HCT116 (cell line): ENCODE measurements around the gene PPP1CC. TPM values are rescaled to one million over a fixed set of nuclear protein-coding genes. Genes with fewer than 3 reads are reported as not detected.

Experiments
- ATAC-seq: fragments of 200-7000 bp; cut with Tn5 transposase; 2 replicates; pipeline ENCODE4 v1.9.1; 2020; ENCODE audit warnings: mild to moderate bottlenecking, moderate library complexity
- BruUV-seq: library from RNA; stranded (reverse); fragments of 400-500 nt; replicated peaks from 2 replicates; lab custom pipeline; 2021; lab: Mats Ljungman, UMichigan
- CTCF ChIA-PET: fragments of 300-600 bp; sonication (Branson Sonifier 250); formaldehyde crosslinking; loops from one replicate; lab custom pipeline; 2021; ENCODE audit warnings: antibody characterized with exemption; lab: Charles Lee
- POLR2A ChIA-PET: fragments of 300-600, 350-600 bp; sonication (Branson Sonifier 250); formaldehyde crosslinking; loops from one replicate; lab custom pipeline; 2021; ENCODE audit warnings: antibody characterized with exemption; lab: Charles Lee
- RAD21 ChIA-PET, 2 experiments: fragments of 300-600 bp; sonication (Branson Sonifier 250); formaldehyde crosslinking; loops; one replicate each; lab custom pipeline; 2023; ENCODE audit warnings: low total read pairs in 2 of 2; ENCODE audit not compliant: uncharacterized antibody in 2 of 2, unreplicated experiment in 2 of 2, low non-redundant PET in 1 of 2; lab: Charles Lee
- DNase-seq: peaks from one replicate; pipeline ENCODE4 v3.0.0-alpha.2; 2010; ENCODE audit warnings: low read depth, low spot score
- H2AFZ ChIP-seq: fragments of 200-600 bp; shearing (Covaris generic), sonication (generic); 2 replicates; pipeline ENCODE4 v1.6.1; 2017; ENCODE audit warnings: low read depth, mixed run types, mixed read lengths, antibody characterized with exemption, low read length; ENCODE audit not compliant: poor library complexity, severe bottlenecking
- H3K27ac ChIP-seq: 2 replicates; pipeline ENCODE4 v1.5.1; 2012; ENCODE audit warnings: low read depth, low read length
- H3K27me3 ChIP-seq: fragments of 200-600 bp; sonication (generic); 2 replicates; pipeline ENCODE4 v1.6.1; 2016; ENCODE audit warnings: mixed run types, low read length, mixed read lengths; ENCODE audit not compliant: insufficient read depth
- H3K36me3 ChIP-seq, 2 experiments: fragments of 200-500 bp in 1 of 2; fragments of 200-600 bp in 1 of 2; sonication (Bioruptor generic) in 1 of 2; sonication (generic) in 1 of 2; 2 replicates each; pipeline versions ENCODE4 v1.5.1 to v1.6.1; 2014 to 2016; ENCODE audit warnings: low read length in 2 of 2, inconsistent platforms in 1 of 2, mixed read lengths in 1 of 2, mixed run types in 1 of 2; ENCODE audit not compliant: insufficient read depth in 2 of 2, control insufficient read depth in 1 of 2
- H3K4me1 ChIP-seq, 2 experiments: fragments of 200-600 bp in 1 of 2; sonication (generic) in 1 of 2; 2 replicates each; pipeline versions ENCODE4 v1.5.1 to v1.6.1; 2012 to 2017; ENCODE audit warnings: low read length in 2 of 2, inconsistent platforms in 1 of 2, mild to moderate bottlenecking in 1 of 2, mixed read lengths in 1 of 2, mixed run types in 1 of 2, moderate library complexity in 1 of 2; ENCODE audit not compliant: insufficient read depth in 2 of 2, control insufficient read depth in 1 of 2
- H3K4me2 ChIP-seq: fragments of 200-600 bp; sonication (generic); 2 replicates; pipeline ENCODE4 v1.6.1; 2017; ENCODE audit warnings: mixed run types, low read length, mixed read lengths
- H3K4me3 ChIP-seq, 2 experiments: fragments of 200-600 bp in 1 of 2; sonication (generic) in 1 of 2; replicated peaks in 1 of 2; 2 replicates each; pipeline ENCODE4 v1.5.1; 2011 to 2016; ENCODE audit warnings: low read length in 2 of 2, control low read depth in 1 of 2, low read depth in 1 of 2, mild to moderate bottlenecking in 1 of 2, mixed read lengths in 1 of 2, mixed run types in 1 of 2
- H3K79me2 ChIP-seq: fragments of 200-600 bp; sonication (generic); 2 replicates; pipeline ENCODE4 v1.6.1; 2017; ENCODE audit warnings: mild to moderate bottlenecking, mixed run types, low read length, moderate library complexity, mixed read lengths; ENCODE audit not compliant: insufficient read depth
- H3K9ac ChIP-seq: fragments of 200-600 bp; sonication (generic); 2 replicates; pipeline ENCODE4 v1.6.1; 2016; ENCODE audit warnings: low read length, mixed read lengths
- H3K9me2 ChIP-seq: fragments of 200-600 bp; sonication (generic), shearing (Covaris generic); 2 replicates; pipeline ENCODE4 v1.6.1; 2017; ENCODE audit warnings: mixed run types, mild to moderate bottlenecking, moderate library complexity; ENCODE audit not compliant: insufficient read depth
- H3K9me3 ChIP-seq, 2 experiments: fragments of 200-500 bp in 1 of 2; fragments of 200-600 bp in 1 of 2; sonication (Bioruptor generic) in 1 of 2; sonication (generic) in 1 of 2; 2 replicates each; pipeline ENCODE4 v1.6.1; 2014 to 2017; ENCODE audit warnings: low read length in 2 of 2, mixed read lengths in 2 of 2, inconsistent platforms in 1 of 2, low read depth in 1 of 2, mild to moderate bottlenecking in 1 of 2, mixed run types in 1 of 2, moderate library complexity in 1 of 2; ENCODE audit not compliant: control insufficient read depth in 1 of 2, insufficient read depth in 1 of 2
- H4K20me1 ChIP-seq: fragments of 200-600 bp; sonication (generic), shearing (Covaris generic); 2 replicates; pipeline ENCODE4 v1.6.1; 2017; ENCODE audit warnings: mixed run types, mild to moderate bottlenecking, moderate library complexity; ENCODE audit not compliant: insufficient read depth
- ATF3 ChIP-seq: IDR thresholded peaks from 2 replicates; pipeline ENCODE4 v1.6.1; 2012
- CBX3 ChIP-seq: IDR thresholded peaks from 2 replicates; pipeline ENCODE4 v1.6.1; 2012; ENCODE audit warnings: low read depth
- CEBPB ChIP-seq: IDR thresholded peaks from 2 replicates; pipeline ENCODE4 v1.6.1; 2012; ENCODE audit warnings: low read depth
- ELF1 ChIP-seq: IDR thresholded peaks from 2 replicates; pipeline ENCODE4 v1.6.1; 2012; ENCODE audit warnings: low read depth, borderline replicate concordance
- EZH2 ChIP-seq: fragments of 200-600 bp; sonication (generic); IDR thresholded peaks from 2 replicates; pipeline ENCODE4 v1.6.1; 2017; ENCODE audit warnings: antibody characterized with exemption, mixed run types
- JUND ChIP-seq: IDR thresholded peaks from 2 replicates; pipeline ENCODE4 v1.6.1; 2012
- POLR2AphosphoS5 ChIP-seq: IDR thresholded peaks from 2 replicates; pipeline ENCODE4 v1.6.1; 2011; ENCODE audit warnings: mild to moderate bottlenecking, low read depth, low read length, moderate library complexity
- RAD21 ChIP-seq: IDR thresholded peaks from 2 replicates; pipeline ENCODE4 v1.6.1; 2012; ENCODE audit warnings: low read depth, mild to moderate bottlenecking
- SIN3A ChIP-seq: IDR thresholded peaks from 2 replicates; pipeline ENCODE4 v1.6.1; 2012; ENCODE audit warnings: low read depth
- SP1 ChIP-seq: IDR thresholded peaks from 2 replicates; pipeline ENCODE4 v1.6.1; 2012; ENCODE audit warnings: low read depth
- SRF ChIP-seq: IDR thresholded peaks from 2 replicates; pipeline ENCODE4 v1.6.1; 2012; ENCODE audit warnings: low read depth
- YY1 ChIP-seq: IDR thresholded peaks from 2 replicates; pipeline ENCODE4 v1.6.1; 2011; ENCODE audit warnings: low read length, low read depth, moderate library complexity, mild to moderate bottlenecking; ENCODE audit not compliant: insufficient replicate concordance; ENCODE audit errors: extremely low read depth
- ZNF274 ChIP-seq: fragments of 200-500 bp; sonication (Bioruptor generic); IDR thresholded peaks from 2 replicates; pipeline ENCODE4 v1.6.1; 2014; ENCODE audit warnings: mild to moderate bottlenecking, low read depth, low read length, inconsistent platforms
- intact Hi-C: fragments of 100-400 bp; cut with micrococcal nuclease; formaldehyde crosslinking; loops from 2 replicates; pipeline ENCODE4 v1.10.0; 2022
- total RNA-seq: library from RNA; stranded (reverse); gene quantifications from one replicate; pipeline ENCODE4 v1.2.1, GENCODE V29; 2021; ENCODE audit not compliant: unreplicated experiment

Gene PPP1CC
- total RNA-seq, 1 experiment from 2014 or later, result 248 TPM

- DNase-seq (no peak), ATAC-seq (no peak)
- Histone ChIP-seq H3K4me3 (no peak overlapping the region), H3K4me1 (peaks cover 19 to 25% of the 10 kb centered on the region in 2 experiments), H3K4me2 (no peak overlapping the region), H3K27me3 (no peaks in the 10 kb centered on the region), H3K9ac (no peak overlapping the region), H3K9me3 (no peaks in the 10 kb centered on the region), H3K9me2 (no peaks in the 10 kb centered on the region), H3K36me3 (no peaks in the 10 kb centered on the region; a peak in 1 of 4 replicates), H3K79me2 (peaks cover 17% of the 10 kb centered on the region), H3K27ac (no peak overlapping the region), H4K20me1 (peaks cover 5% of the 10 kb centered on the region; the same call in 1 of the 2 replicates), H2AFZ (no peak overlapping the region)
- POLR2A ChIA-PET, result no interaction called here
- TF ChIP-seq JUND, result no peak
- BruUV-seq, result no TSS peak
- intact Hi-C loops, result loop anchor here (10.0 kb wide), 1 partner anchor 568 kb away; no protein-coding TSS in a partner anchor
- CTCF ChIA-PET, result no interaction called here
- RAD21 ChIA-PET, result no interaction called here
Observed at GRCh38 chr12:110746550-110746949, 3.9 kb upstream of the PPP1CC start.

GRCh38 chr12:110745542-110746284 is 3.0 kb upstream of the PPP1CC start:
- H3K27ac ChIP-seq, result no peak overlapping the region; the same call in 1 of the 2 replicates
- no peak for DNase-seq
- POLR2A ChIA-PET, result interaction anchor here (0.8 kb wide), 1 partner anchor 33 kb away, joined by 4 read pairs; no protein-coding TSS in a partner anchor

More at GRCh38 chr12:110745542-110746284, 3.0 kb upstream of the PPP1CC start:
- ATAC-seq, result no peak
- no TSS peak for BruUV-seq
- Histone ChIP-seq H3K4me2 (peak overlapping the region; percentile 92), H3K4me3 (no peak overlapping the region), H4K20me1 (peaks cover 14% of the 10 kb centered on the region), H3K9me2 (no peaks in the 10 kb centered on the region), H3K9ac (peak overlapping the region; percentile 29), H3K4me1 (peaks cover 22 to 33% of the 10 kb centered on the region in 2 experiments), H3K9me3 (no peaks in the 10 kb centered on the region), H3K27me3 (no peaks in the 10 kb centered on the region)
- RAD21 ChIA-PET, result no interaction called here
- CTCF ChIA-PET, result no interaction called here
- TF ChIP-seq ATF3 (no peak), RAD21 (no peak), ZNF274 (no peak), ELF1 (no peak), CEBPB (no peak), EZH2 (no peak), POLR2AphosphoS5 (no peak), CBX3 (no peak), YY1 (no peak), SRF (no peak), SIN3A (no peak), JUND (no peak), SP1 (no peak)
- TF ChIP-seq, all 23 proteins: peak for 0
- H3K79me2 ChIP-seq, result peaks cover 26% of the 10 kb centered on the region
- H2AFZ ChIP-seq, result no peak overlapping the region
- intact Hi-C loops, result loop anchor here (10.0 kb wide), 1 partner anchor 569 kb away; no protein-coding TSS in a partner anchor
- H3K36me3 ChIP-seq, result peaks cover 0 to 2% of the 10 kb centered on the region in 2 experiments; a peak in 2 of 4 replicates
